ENCODE measurements around the gene TYW1B.

DNA sequence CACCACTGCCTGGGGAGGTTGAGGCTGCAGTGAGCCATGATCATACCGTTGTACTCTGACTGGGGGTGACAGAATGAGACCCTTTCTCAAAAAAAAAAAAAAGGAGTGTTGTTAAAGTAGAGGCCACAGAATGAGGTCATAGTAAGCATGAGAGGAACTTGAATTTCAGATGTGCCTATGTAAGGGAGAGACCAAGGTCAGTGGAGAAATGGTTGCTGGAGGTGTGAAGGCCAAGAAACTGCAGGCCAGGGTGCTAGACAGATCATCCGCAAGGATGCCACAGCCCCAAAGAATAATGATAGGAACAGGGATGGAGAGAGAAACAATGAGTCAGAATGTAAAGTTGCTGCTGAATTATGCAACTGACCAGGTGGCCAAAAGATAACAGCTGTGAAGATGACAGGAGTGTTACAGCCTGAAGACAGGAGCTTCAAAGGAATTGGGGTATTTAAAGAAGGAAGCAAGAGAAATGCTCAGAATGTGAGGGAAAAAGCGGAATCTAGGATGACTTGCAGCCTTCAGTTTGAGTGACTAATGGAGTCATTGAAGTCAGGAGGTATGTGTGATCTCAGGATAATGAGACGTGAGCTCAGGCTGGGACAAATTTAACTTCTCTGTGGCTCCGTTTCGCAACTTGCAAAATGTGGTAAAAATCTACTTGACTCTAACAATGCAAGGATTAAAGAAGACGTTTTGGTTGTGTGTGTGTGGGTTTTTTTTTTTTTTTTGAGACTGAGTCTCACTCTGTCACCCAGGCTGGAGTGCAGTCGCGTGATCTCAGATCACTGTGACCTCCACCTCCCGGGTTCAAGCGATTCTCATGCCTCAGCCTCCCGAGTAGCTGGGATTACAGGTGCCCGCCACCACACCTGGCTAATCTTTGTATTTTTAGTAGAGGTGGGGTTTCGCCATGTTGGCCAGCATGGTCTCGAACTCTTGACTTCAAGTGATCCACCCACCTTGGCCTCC is 22.2 kb downstream of the TYW1B start:
- TF ChIP-seq CTCF (conservative IDR thresholded peaks at IDR 0.05) = no peak
- TF ChIP-seq EZH2 (IDR thresholded peaks at IDR 0.05; ENCODE audit: low read depth) = no peak
